ENCODE measurements around the gene SVIL.

SVIL gene

DNA sequence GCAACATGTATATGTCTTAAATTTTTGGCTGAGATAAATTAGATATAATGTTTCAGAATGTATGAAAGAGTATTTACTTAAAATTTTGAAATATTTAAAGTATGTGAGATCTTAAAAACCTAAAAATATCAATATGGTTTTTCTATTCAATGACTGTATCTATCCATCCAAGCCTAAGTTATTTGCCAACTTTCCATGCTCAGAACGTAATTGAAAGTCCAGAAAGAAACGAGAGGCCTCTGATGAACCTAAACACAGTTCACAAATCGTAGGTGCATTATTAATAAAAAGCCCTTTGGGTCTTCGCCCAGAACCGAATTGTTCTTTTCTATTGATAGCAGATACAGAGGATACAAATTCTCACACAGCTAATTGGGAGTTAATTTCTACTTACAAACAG, 6.5 kb downstream of the SVIL start:
- no peak for TF ChIP-seq CTCF (IDR thresholded peaks at IDR 0.05)

GRCh38 chr10:29627201-29628132, 7.3 kb downstream of the SVIL start:
- no peak for TF ChIP-seq CTCF (IDR thresholded peaks at IDR 0.05)

- no peak for TF ChIP-seq CTCF (IDR thresholded peaks at IDR 0.05)
Measured at GRCh38 chr10:29623797-29624196, 11.0 kb downstream of the SVIL start.

- TF ChIP-seq CTCF (IDR thresholded peaks at IDR 0.05), result no peak
Measured at GRCh38 chr10:29622382-29622922, 12.3 kb downstream of the SVIL start.

- no peak for TF ChIP-seq CTCF (IDR thresholded peaks at IDR 0.05)
Measured at GRCh38 chr10:29621161-29621560, 13.6 kb downstream of the SVIL start.

- no peak for TF ChIP-seq CTCF (IDR thresholded peaks at IDR 0.05)
Measured at GRCh38 chr10:29620112-29620690, 14.6 kb downstream of the SVIL start.

- no peak for TF ChIP-seq CTCF (IDR thresholded peaks at IDR 0.05)
Measured at GRCh38 chr10:29619241-29619669, 15.5 kb downstream of the SVIL start.
